GM12875 (cell line): Measurements from ENCODE around the gene MRAP2.

Experiments used
- H3K4me3 ChIP-seq: one replicate; pipeline ENCODE4 v1.5.1; 2011; ENCODE audit warnings: low read depth, low read length, control low read depth
- TF ChIP-seq, protein P1 (sequence below): IDR thresholded peaks from 2 replicates; pipeline ENCODE4 v1.5.1; 2011; ENCODE audit warnings: low read depth, mild to moderate bottlenecking, control low read depth, inconsistent platforms, low read length, moderate library complexity, borderline replicate concordance; ENCODE audit not compliant: insufficient read depth

Gene MRAP2

GRCh38 chr6:84033523-84034451, at the start of gene MRAP2:
Gene MRAP2 (plus strand): TSS chr6:84033772. CDS start chr6:84055319, 21,547 bp downstream.
- TF ChIP-seq, protein P1, sequence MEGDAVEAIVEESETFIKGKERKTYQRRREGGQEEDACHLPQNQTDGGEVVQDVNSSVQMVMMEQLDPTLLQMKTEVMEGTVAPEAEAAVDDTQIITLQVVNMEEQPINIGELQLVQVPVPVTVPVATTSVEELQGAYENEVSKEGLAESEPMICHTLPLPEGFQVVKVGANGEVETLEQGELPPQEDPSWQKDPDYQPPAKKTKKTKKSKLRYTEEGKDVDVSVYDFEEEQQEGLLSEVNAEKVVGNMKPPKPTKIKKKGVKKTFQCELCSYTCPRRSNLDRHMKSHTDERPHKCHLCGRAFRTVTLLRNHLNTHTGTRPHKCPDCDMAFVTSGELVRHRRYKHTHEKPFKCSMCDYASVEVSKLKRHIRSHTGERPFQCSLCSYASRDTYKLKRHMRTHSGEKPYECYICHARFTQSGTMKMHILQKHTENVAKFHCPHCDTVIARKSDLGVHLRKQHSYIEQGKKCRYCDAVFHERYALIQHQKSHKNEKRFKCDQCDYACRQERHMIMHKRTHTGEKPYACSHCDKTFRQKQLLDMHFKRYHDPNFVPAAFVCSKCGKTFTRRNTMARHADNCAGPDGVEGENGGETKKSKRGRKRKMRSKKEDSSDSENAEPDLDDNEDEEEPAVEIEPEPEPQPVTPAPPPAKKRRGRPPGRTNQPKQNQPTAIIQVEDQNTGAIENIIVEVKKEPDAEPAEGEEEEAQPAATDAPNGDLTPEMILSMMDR: no peak
- no peak within 1 kb of the TSS for H3K4me3 ChIP-seq

DNA sequence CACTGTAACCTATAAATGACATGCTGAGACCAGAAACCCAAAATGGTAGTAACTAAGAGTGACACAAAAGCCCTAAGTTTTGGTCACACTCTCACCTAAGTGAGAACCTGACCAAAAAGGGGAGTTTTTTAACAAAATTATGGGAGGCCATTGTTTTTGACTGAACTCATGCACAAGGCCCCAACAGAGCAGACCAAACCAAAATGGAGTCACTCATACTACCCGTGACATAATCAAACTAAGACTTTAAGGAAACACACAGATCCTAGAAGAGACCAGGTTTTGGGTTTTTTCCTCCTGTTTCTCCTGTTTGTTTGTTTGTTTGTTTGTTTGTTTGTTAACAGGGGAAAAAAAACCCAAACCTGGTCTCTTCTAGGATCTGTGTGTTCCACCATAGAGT, 49.2 kb upstream of the MRAP2 start:
- H3K4me3 ChIP-seq: no peak overlapping the region
- TF ChIP-seq, protein P1: no peak

GRCh38 chr6:83985308-83985713, 48.3 kb upstream of the MRAP2 start:
- TF ChIP-seq, protein P1: no peak
- no peak overlapping the region for H3K4me3 ChIP-seq

- TF ChIP-seq, protein P1: no peak
- H3K4me3 ChIP-seq: no peak overlapping the region
Observed at GRCh38 chr6:83985715-83986114, 47.9 kb upstream of the MRAP2 start.

GRCh38 chr6:83998021-83998584, 35.5 kb upstream of the MRAP2 start:
- TF ChIP-seq, protein P1: no peak
- H3K4me3 ChIP-seq: no peak overlapping the region

DNA sequence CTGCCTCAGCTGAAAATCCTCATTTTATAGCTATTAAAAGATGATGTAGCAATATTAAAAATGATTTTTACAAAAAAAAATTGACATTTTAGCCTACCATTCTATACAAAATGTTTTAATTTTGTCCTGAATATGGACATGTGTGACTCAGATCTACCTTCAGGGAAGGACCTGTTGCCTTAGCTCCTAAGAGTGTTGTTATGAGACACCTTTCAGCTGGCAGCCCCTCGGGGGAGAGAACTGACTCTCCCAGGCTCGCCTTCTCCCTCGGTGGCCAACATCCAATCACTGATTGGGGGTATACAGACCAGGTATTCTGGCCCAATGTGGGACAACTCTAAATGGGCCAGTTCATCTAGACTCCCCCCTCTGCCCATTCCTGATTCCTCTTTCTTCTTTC, 32.5 kb upstream of the MRAP2 start:
- TF ChIP-seq, protein P1: no peak
- H3K4me3 ChIP-seq: no peak overlapping the region
